Colonic mucosa (tissue), 4 donors: Measurements from ENCODE around the gene TECPR1. TPM values are rescaled to one million over a fixed set of nuclear protein-coding genes. Genes with fewer than 3 reads are reported as not detected.
"Not testable (repeated sequence)": the region's sequence is repeated elsewhere in the genome, so short reads cannot be mapped to it uniquely, and the experiment has no call there.

Experiments
- DNase-seq: peaks from one replicate; pipeline ENCODE4 v3.0.0-alpha.2; 2020
- H3K27ac ChIP-seq: fragments of 200-600 bp; one replicate; pipeline ENCODE4 v1.8.0; 2021
- H3K27me3 ChIP-seq: fragments of 200-600 bp; one replicate; pipeline ENCODE4 v1.8.0; 2021
- H3K36me3 ChIP-seq: fragments of 200-600 bp; one replicate; pipeline ENCODE4 v1.8.0; 2021
- H3K4me1 ChIP-seq: fragments of 200-600 bp; one replicate; pipeline ENCODE4 v1.8.0; 2021; ENCODE audit warnings: mild to moderate bottlenecking
- H3K4me3 ChIP-seq: fragments of 200-600 bp; one replicate; pipeline ENCODE4 v1.8.0; 2021
- H3K9ac ChIP-seq, 2 donors: one replicate each; pipeline ENCODE4 v1.7.0; 2013; ENCODE audit warnings: control low read depth in 2 of 2, low read depth in 2 of 2, low read length in 2 of 2
- H3K9me3 ChIP-seq: fragments of 200-600 bp; one replicate; pipeline ENCODE4 v1.8.0; 2021
- CTCF ChIP-seq: fragments of 200-600 bp; IDR thresholded peaks from one replicate; pipeline ENCODE4 v1.8.0; 2022; ENCODE audit warnings: antibody characterized with exemption, mild to moderate bottlenecking
- intact Hi-C: fragments of 100-400 bp; cut with DNase I; formaldehyde crosslinking; loops from one replicate; pipeline ENCODE4 v1.14.1; 2022
- total RNA-seq, 2 donors: library from RNA; stranded (reverse); fragmentation: NEBNext Ultra II Directional in 1 of 2; extraction: Animal tissue kit (Norgen Biotek cat#: 25700) in 1 of 2; gene quantifications; one replicate each; pipeline ENCODE4 v1.2.1, GENCODE V29; 2021
- donor health status: healthy.
- donor health status: DM: no; HTN: no; CAD: no.
- donor health status: DM: no; HTN: no; CAD: no.

Gene TECPR1
- total RNA-seq, 2 donors from 2014 or later = 20.3 to 44.5 TPM

DNA sequence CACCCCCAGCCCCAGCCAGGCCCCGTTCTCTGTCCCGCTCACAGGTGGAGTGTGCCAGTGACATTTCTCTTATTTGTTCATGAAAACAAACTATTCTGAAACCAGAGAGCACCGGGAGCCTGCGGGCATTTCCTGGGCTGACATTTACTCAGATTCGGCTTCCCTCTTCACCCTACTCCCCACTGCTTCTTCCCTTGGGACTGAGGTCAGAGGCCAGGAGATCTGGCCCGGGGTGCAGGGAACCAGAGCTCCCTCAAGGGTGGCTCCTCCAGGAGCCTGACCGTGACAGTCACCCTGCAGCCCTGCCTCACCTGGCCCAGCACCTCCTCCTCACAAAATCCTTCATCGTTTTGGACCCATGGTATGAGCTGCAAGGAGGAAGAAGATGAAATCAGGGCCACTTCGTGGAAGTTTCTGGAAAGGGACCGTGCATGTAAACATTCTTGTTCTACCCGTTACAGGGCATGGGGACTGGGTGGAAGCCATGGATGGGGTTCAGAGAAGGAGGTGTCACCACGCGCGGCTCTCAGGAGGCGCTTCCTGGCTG, 28.6 kb downstream of the TECPR1 start:
- no peak overlapping the region for H3K4me3 ChIP-seq
- TF ChIP-seq CTCF = no peak
- H3K36me3 ChIP-seq = peaks cover 3% of the 10 kb centered on the region
- intact Hi-C loops = no loop called here
- H3K4me1 ChIP-seq = no peaks in the 10 kb centered on the region
- no peak for DNase-seq
- H3K27ac ChIP-seq = no peak overlapping the region
- H3K9me3 ChIP-seq = no peaks in the 10 kb centered on the region
- no peak overlapping the region for H3K9ac ChIP-seq
- H3K27me3 ChIP-seq = no peaks in the 10 kb centered on the region

GRCh38 chr7:98222533-98223195, 29.4 kb downstream of the TECPR1 start:
- H3K27me3 ChIP-seq = no peaks in the 10 kb centered on the region
- DNase-seq = no peak
- no peak overlapping the region for H3K9ac ChIP-seq
- no peaks in the 10 kb centered on the region for H3K4me1 ChIP-seq
- H3K36me3 ChIP-seq = peaks cover 3% of the 10 kb centered on the region
- no peak overlapping the region for H3K27ac ChIP-seq
- no peak for TF ChIP-seq CTCF
- H3K9me3 ChIP-seq = no peaks in the 10 kb centered on the region
- intact Hi-C loops = no loop called here
- H3K4me3 ChIP-seq = no peak overlapping the region

DNA sequence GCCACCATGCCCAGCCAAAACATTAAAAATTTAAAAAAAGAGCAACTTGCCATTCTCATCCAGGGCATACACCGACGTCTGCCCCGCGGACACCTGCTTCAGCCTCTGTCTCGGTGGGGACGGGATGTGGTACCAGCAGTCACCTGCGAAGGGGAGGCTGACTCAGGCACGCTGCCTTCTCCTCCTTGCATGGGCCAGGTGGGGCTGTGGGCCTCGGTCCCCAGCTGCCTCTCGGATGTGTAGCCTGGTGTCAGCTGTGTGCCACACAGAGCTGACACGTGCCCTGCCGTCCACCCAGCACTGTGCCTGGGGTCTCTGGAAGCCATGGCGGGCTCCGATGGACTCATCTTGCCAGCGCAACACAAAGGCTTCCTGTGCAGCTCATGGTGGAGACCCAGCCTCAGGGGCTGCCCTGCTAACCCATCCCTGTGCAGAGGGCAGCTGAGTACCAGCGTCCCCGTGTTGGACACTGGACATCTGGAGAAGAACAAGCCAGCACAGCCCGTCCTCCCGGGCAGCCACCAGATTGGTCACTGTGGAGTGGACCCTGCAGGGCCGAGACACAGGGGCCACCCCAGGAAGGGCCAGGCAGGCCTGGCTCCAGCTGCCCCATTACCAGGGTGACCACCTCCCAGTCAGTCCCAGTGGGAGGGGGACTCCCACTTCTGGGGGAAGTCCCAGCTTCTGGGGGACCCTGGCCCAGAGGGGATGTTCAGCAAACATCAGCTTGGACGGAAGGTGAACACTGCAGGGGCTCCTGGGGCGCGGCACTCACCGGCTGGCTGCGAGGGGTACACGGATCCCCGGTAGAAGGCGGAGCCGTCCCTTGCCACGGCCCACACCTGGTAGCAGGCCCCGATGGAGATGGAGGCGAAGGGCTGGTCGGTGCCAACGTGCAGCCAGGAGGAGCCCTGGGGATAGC, 30.2 kb downstream of the TECPR1 start:
- no peak for DNase-seq

DNA sequence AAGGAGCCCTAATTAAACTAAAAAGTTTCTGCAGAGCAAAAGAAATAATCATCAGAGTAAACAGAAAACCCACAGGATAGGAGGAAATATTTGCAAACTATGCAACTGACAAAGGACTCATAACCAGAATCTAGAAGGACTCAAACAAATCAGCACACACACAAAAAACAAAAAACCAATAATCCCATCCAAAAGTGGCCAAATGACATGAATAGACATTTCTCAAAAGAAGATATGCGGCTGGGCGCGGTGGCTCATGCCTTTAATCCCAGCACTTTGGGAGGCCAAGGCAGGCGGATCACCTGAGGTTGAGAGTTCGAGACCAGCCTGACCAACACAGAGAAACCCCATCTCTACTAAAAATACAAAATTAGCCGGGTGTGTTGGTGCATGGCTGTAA, 32.6 kb downstream of the TECPR1 start:
- H3K4me3 ChIP-seq, H3K4me1 ChIP-seq, H3K27ac ChIP-seq, H3K9ac ChIP-seq, H3K27me3 ChIP-seq, intact Hi-C loops, DNase-seq, H3K36me3 ChIP-seq, H3K9me3 ChIP-seq: not testable (repeated sequence)

More for the DNA sequence above, 30.2 kb downstream of the TECPR1 start:
- TF ChIP-seq CTCF = no peak
- Histone ChIP-seq H3K9ac (no peak overlapping the region), H3K36me3 (peaks cover 3% of the 10 kb centered on the region), H3K27ac (no peak overlapping the region), H3K9me3 (no peaks in the 10 kb centered on the region), H3K27me3 (no peaks in the 10 kb centered on the region), H3K4me3 (no peak overlapping the region), H3K4me1 (no peaks in the 10 kb centered on the region)
- intact Hi-C loops = no loop called here

GRCh38 chr7:98217623-98218582, 34.1 kb downstream of the TECPR1 start:
- H3K9ac ChIP-seq = no peak overlapping the region
- H3K4me1 ChIP-seq = no peaks in the 10 kb centered on the region
- no peaks in the 10 kb centered on the region for H3K9me3 ChIP-seq
- peaks cover 3% of the 10 kb centered on the region for H3K36me3 ChIP-seq
- intact Hi-C loops = no loop called here
- H3K4me3 ChIP-seq = no peak overlapping the region
- TF ChIP-seq CTCF = no peak
- no peak for DNase-seq
- no peak overlapping the region for H3K27ac ChIP-seq
- no peaks in the 10 kb centered on the region for H3K27me3 ChIP-seq
